CD14-positive monocyte (primary cell): ENCODE measurements around the gene YAE1. TPM values are rescaled to one million over a fixed set of nuclear protein-coding genes. Genes with fewer than 3 reads are reported as not detected.

Source experiments
- DNase-seq, 3 donors: peaks; one replicate each; pipeline ENCODE4 v3.0.0-alpha.2; 2011 to 2022
- H2AFZ ChIP-seq: 2 replicates; pipeline ENCODE4 v1.6.0; 2012; ENCODE audit warnings: mild to moderate bottlenecking, low read depth, low read length, inconsistent platforms; ENCODE audit not compliant: insufficient read depth, poor library complexity, severe bottlenecking
- H3K27ac ChIP-seq, 2 donors: 1 replicate in 1 of 2; 2 replicates in 1 of 2; pipeline ENCODE4 v1.5.1; 2012 to 2013; ENCODE audit warnings: low read length in 2 of 2, control low read depth in 1 of 2, inconsistent platforms in 1 of 2, low read depth in 1 of 2, mild to moderate bottlenecking in 1 of 2
- H3K27me3 ChIP-seq, 2 donors: one replicate each; pipeline versions ENCODE4 v1.6.0 to v1.6.1; 2011 to 2013; ENCODE audit warnings: low read length in 2 of 2; ENCODE audit not compliant: control insufficient read depth in 2 of 2, insufficient read depth in 2 of 2
- H3K36me3 ChIP-seq, 2 donors: replicated peaks in 1 of 2; 1 replicate in 1 of 2; 2 replicates in 1 of 2; pipeline versions ENCODE4 v1.5.1 to v1.6.1; 2012 to 2013; ENCODE audit warnings: low read length in 2 of 2, control low read depth in 1 of 2, inconsistent platforms in 1 of 2, mild to moderate bottlenecking in 1 of 2; ENCODE audit not compliant: insufficient read depth in 2 of 2, control insufficient read depth in 1 of 2
- H3K4me1 ChIP-seq, 2 donors: 1 replicate in 1 of 2; 2 replicates in 1 of 2; pipeline versions ENCODE4 v1.5.1 to v1.6.1; 2012 to 2013; ENCODE audit warnings: low read length in 2 of 2, control low read depth in 1 of 2, inconsistent platforms in 1 of 2, mild to moderate bottlenecking in 1 of 2, moderate library complexity in 1 of 2; ENCODE audit not compliant: insufficient read depth in 2 of 2, control insufficient read depth in 1 of 2
- H3K4me2 ChIP-seq: replicated peaks from 2 replicates; pipeline ENCODE3; 2012; ENCODE audit warnings: low read length, moderate library complexity, mild to moderate bottlenecking; ENCODE audit not compliant: poor library complexity, severe bottlenecking; ENCODE audit errors: extremely low read depth
- H3K4me3 ChIP-seq, 3 experiments: fragments of 200-600 bp in 1 of 3; sonication (generic) in 1 of 3; replicated peaks in 1 of 3; 1 replicate in 2 of 3; 2 replicates in 1 of 3; pipeline ENCODE4 v1.5.1; 2011 to 2013; ENCODE audit warnings: low read length in 3 of 3, mild to moderate bottlenecking in 3 of 3, control low read depth in 2 of 3, low read depth in 2 of 3, inconsistent platforms in 1 of 3, moderate library complexity in 1 of 3
- H3K79me2 ChIP-seq: 2 replicates; pipeline ENCODE4 v1.6.0; 2012; ENCODE audit warnings: mild to moderate bottlenecking, control low read depth, inconsistent platforms, low read length, moderate library complexity; ENCODE audit not compliant: insufficient read depth
- H3K9ac ChIP-seq: 2 replicates; pipeline ENCODE4 v1.6.0; 2017; ENCODE audit warnings: low read length, mild to moderate bottlenecking; ENCODE audit not compliant: insufficient read depth, poor library complexity, severe bottlenecking
- H3K9me3 ChIP-seq, 2 donors: replicated peaks in 1 of 2; 1 replicate in 1 of 2; 2 replicates in 1 of 2; pipeline versions ENCODE4 v1.5.1 to v1.6.1; 2012 to 2013; ENCODE audit warnings: low read length in 2 of 2, control low read depth in 1 of 2; ENCODE audit not compliant: control insufficient read depth in 1 of 2, insufficient read depth in 1 of 2
- H4K20me1 ChIP-seq: 2 replicates; pipeline ENCODE4 v1.6.0; 2012; ENCODE audit warnings: mild to moderate bottlenecking, low read length, control low read depth, moderate library complexity; ENCODE audit not compliant: insufficient read depth
- H3K27ac Mint-ChIP-seq, 7 donors: one replicate each; pipeline ENCODE4 v1.8.0; 2020; ENCODE audit warnings: mild to moderate bottlenecking in 7 of 7, mixed read lengths in 7 of 7, moderate library complexity in 6 of 7, inconsistent platforms in 2 of 7
- H3K27me3 Mint-ChIP-seq, 3 donors: one replicate each; pipeline ENCODE4 v1.8.0; 2021 to 2022; ENCODE audit warnings: low read depth in 3 of 3, mild to moderate bottlenecking in 3 of 3, mixed read lengths in 3 of 3, moderate library complexity in 3 of 3, inconsistent platforms in 1 of 3
- H3K36me3 Mint-ChIP-seq, 2 donors: one replicate each; pipeline ENCODE4 v1.8.0; 2020; ENCODE audit warnings: mixed read lengths in 2 of 2, inconsistent platforms in 1 of 2, mild to moderate bottlenecking in 1 of 2
- H3K4me1 Mint-ChIP-seq: one replicate; pipeline ENCODE4 v1.8.0; 2020; ENCODE audit warnings: mild to moderate bottlenecking, mixed read lengths
- H3K4me3 Mint-ChIP-seq, 2 donors: one replicate each; pipeline ENCODE4 v1.8.0; 2020; ENCODE audit warnings: mild to moderate bottlenecking in 2 of 2, mixed read lengths in 2 of 2, moderate library complexity in 1 of 2
- H3K9me3 Mint-ChIP-seq, 7 donors: one replicate each; pipeline ENCODE4 v1.8.0; 2020 to 2022; ENCODE audit warnings: mixed read lengths in 7 of 7, mild to moderate bottlenecking in 6 of 7, moderate library complexity in 6 of 7, inconsistent platforms in 2 of 7
- WGBS: methylation state at CpG from one replicate; pipeline ENCODE4 v1.1.5; 2013; ENCODE audit warnings: missing lambda C conversion rate; ENCODE audit not compliant: insufficient coverage; 5-methylcytosine and 5-hydroxymethylcytosine counted together
- intact Hi-C, 2 donors: fragments of 100-400 bp; cut with micrococcal nuclease; formaldehyde crosslinking; loops; one replicate each; pipeline versions ENCODE4 v1.15.0 to v1.15.1; 2023
- polyA plus RNA-seq, 3 donors: library from polyadenylated mRNA; depleted of rRNA in 1 of 3; unstranded in 2 of 3; stranded (reverse) in 1 of 3; fragments of 300-500 nt in 2 of 3; fragments of >200 nt in 1 of 3; fragmentation: Illumina TruSeq in 2 of 3; gene quantifications; 1 replicate in 2 of 3; 2 replicates in 1 of 3; pipeline ENCODE4 v1.2.3, GENCODE V29; 2012 to 2021
- TF ChIP-seq, protein P1 (sequence below): fragments of 200-600 bp; IDR thresholded peaks from one replicate; pipeline ENCODE4 v1.8.0; 2022; ENCODE audit warnings: antibody characterized with exemption, mild to moderate bottlenecking

Gene YAE1
- polyA plus RNA-seq, 3 donors = 1.1 to 3.2 (median 2.7) TPM

GRCh38 chr7:39517240-39517639 is 49.0 kb upstream of the YAE1 start:
- Mint-ChIP-seq H3K9me3 (no peaks in the 10 kb centered on the region), H3K4me3 (no peak overlapping the region), H3K36me3 (no peaks in the 10 kb centered on the region), H3K27me3 (peaks cover 0 to 2% (median 0%) of the 10 kb centered on the region in 3 donors), H3K4me1 (peaks cover 7% of the 10 kb centered on the region), H3K27ac (no peak overlapping the region)
- Histone ChIP-seq H3K36me3 (no peaks in the 10 kb centered on the region), H3K9ac (no peak overlapping the region), H3K79me2 (no peaks in the 10 kb centered on the region), H3K4me3 (no peak overlapping the region), H3K4me2 (no peak overlapping the region), H3K9me3 (no peaks in the 10 kb centered on the region), H3K4me1 (no peaks in the 10 kb centered on the region), H3K27me3 (no peaks in the 10 kb centered on the region), H2AFZ (no peak overlapping the region), H3K27ac (no peak overlapping the region), H4K20me1 (no peaks in the 10 kb centered on the region)
- TF ChIP-seq, protein P1, sequence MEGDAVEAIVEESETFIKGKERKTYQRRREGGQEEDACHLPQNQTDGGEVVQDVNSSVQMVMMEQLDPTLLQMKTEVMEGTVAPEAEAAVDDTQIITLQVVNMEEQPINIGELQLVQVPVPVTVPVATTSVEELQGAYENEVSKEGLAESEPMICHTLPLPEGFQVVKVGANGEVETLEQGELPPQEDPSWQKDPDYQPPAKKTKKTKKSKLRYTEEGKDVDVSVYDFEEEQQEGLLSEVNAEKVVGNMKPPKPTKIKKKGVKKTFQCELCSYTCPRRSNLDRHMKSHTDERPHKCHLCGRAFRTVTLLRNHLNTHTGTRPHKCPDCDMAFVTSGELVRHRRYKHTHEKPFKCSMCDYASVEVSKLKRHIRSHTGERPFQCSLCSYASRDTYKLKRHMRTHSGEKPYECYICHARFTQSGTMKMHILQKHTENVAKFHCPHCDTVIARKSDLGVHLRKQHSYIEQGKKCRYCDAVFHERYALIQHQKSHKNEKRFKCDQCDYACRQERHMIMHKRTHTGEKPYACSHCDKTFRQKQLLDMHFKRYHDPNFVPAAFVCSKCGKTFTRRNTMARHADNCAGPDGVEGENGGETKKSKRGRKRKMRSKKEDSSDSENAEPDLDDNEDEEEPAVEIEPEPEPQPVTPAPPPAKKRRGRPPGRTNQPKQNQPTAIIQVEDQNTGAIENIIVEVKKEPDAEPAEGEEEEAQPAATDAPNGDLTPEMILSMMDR = no peak
- DNase-seq = no peak
- WGBS = 88% methylated on average over 2 of the region's 3 CpGs
- intact Hi-C loops = loop anchor here in 1 of 2 donors (5.0 kb wide), 1 partner anchor 720 kb away; no protein-coding TSS in a partner anchor

DNA sequence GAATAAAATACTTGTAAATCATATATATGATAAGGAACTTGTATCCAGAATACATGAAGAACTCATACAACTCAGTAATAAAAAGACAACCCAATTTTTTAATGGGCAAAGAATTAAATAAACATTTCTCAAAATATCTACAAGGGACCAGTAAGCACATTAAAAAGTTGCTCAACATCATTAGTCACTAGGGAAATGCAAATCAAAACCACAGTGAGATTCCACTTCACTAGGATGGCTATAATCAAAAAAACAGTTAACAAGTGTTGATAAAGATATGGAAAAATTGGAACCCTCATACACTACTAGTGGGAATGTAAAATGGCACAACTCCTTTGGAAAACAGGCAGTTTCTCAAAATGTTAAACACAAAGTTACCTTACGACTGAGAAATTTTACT is 40.3 kb upstream of the YAE1 start:
- TF ChIP-seq, protein P1 = no peak
- Histone ChIP-seq H3K27ac (no peak overlapping the region), H3K79me2 (no peaks in the 10 kb centered on the region), H3K9ac (no peak overlapping the region), H3K4me3 (no peak overlapping the region), H3K36me3 (no peaks in the 10 kb centered on the region), H3K9me3 (no peaks in the 10 kb centered on the region), H3K27me3 (no peaks in the 10 kb centered on the region), H2AFZ (no peak overlapping the region), H3K4me1 (no peaks in the 10 kb centered on the region), H4K20me1 (no peaks in the 10 kb centered on the region), H3K4me2 (no peak overlapping the region)
- Mint-ChIP-seq H3K4me1 (peaks cover 2% of the 10 kb centered on the region), H3K9me3 (peaks cover 0 to 2% (median 0%) of the 10 kb centered on the region in 7 donors), H3K27me3 (peaks cover 2 to 5% (median 4%) of the 10 kb centered on the region in 3 donors), H3K27ac (no peak overlapping the region), H3K36me3 (no peaks in the 10 kb centered on the region), H3K4me3 (no peak overlapping the region)
- intact Hi-C loops = no loop called here
- DNase-seq = no peak
- no CpG with 5 or more reads among the region's 1 CpG for WGBS
